Caco-2 (cell line): ENCODE measurements around the gene KITLG. TPM values are rescaled to one million over a fixed set of nuclear protein-coding genes. Genes with fewer than 3 reads are reported as not detected.
"Not testable (repeated sequence)": the region's sequence is repeated elsewhere in the genome, so short reads cannot be mapped to it uniquely, and the experiment has no call there.

Source experiments
- BruUV-seq: library from RNA; stranded (reverse); fragments of 400-500 nt; replicated peaks from 2 replicates; lab custom pipeline; 2021; lab: Mats Ljungman, UMichigan
- CTCF ChIA-PET: fragments of 300-600 bp; sonication (Branson Sonifier 250); formaldehyde crosslinking; loops from one replicate; lab custom pipeline; 2022; ENCODE audit warnings: antibody characterized with exemption; lab: Charles Lee
- POLR2A ChIA-PET: fragments of 300-600 bp; sonication (Branson Sonifier 250); formaldehyde crosslinking; loops from one replicate; lab custom pipeline; 2022; ENCODE audit warnings: antibody characterized with exemption; lab: Charles Lee
- DNase-seq, 2 experiments: peaks; one replicate each; pipeline versions ENCODE4 v3.0.0 to v3.0.0-alpha.2; 2020 to 2022
- H3K27me3 ChIP-seq: replicated peaks from 2 replicates; pipeline ENCODE4 v1.6.0; 2011; ENCODE audit warnings: low read length; ENCODE audit not compliant: control insufficient read depth, insufficient read depth
- H3K36me3 ChIP-seq: 2 replicates; pipeline ENCODE4 v1.5.1; 2011; ENCODE audit warnings: low read length; ENCODE audit not compliant: control insufficient read depth, insufficient read depth
- H3K4me1 ChIP-seq: fragments of 250-450 bp; sonication (Bioruptor Pico); 2 replicates; pipeline ENCODE4 v1.5.1; 2020; ENCODE audit warnings: mild to moderate bottlenecking
- H3K4me3 ChIP-seq: 2 replicates; pipeline ENCODE4 v1.5.1; 2011; ENCODE audit warnings: low read depth, mild to moderate bottlenecking, control low read depth, low read length
- H3K9me3 ChIP-seq: fragments of 250-450 bp; sonication (Bioruptor Pico); 2 replicates; pipeline ENCODE4 v1.5.1; 2020; ENCODE audit warnings: mild to moderate bottlenecking, moderate library complexity
- H3K27ac Mint-ChIP-seq: one replicate; pipeline ENCODE4 v1.8.0; 2022; ENCODE audit warnings: mixed read lengths; ENCODE audit not compliant: unreplicated experiment
- H3K27me3 Mint-ChIP-seq: one replicate; pipeline ENCODE4 v1.8.0; 2022; ENCODE audit warnings: mixed read lengths; ENCODE audit not compliant: insufficient read depth, unreplicated experiment
- H3K36me3 Mint-ChIP-seq: one replicate; pipeline ENCODE4 v1.8.0; 2022; ENCODE audit warnings: mild to moderate bottlenecking, mixed read lengths; ENCODE audit not compliant: insufficient read depth, unreplicated experiment
- H3K4me1 Mint-ChIP-seq: one replicate; pipeline ENCODE4 v1.8.0; 2022; ENCODE audit warnings: low read depth, mixed read lengths; ENCODE audit not compliant: unreplicated experiment
- H3K4me3 Mint-ChIP-seq: one replicate; pipeline ENCODE4 v1.8.0; 2022; ENCODE audit warnings: mild to moderate bottlenecking, moderate library complexity, mixed read lengths; ENCODE audit not compliant: unreplicated experiment
- H3K9me3 Mint-ChIP-seq: one replicate; pipeline ENCODE4 v1.8.0; 2022; ENCODE audit warnings: mixed read lengths; ENCODE audit not compliant: unreplicated experiment
- intact Hi-C: fragments of 100-400 bp; cut with micrococcal nuclease; formaldehyde crosslinking; loops from one replicate; pipeline ENCODE4 v1.10.0; 2022; ENCODE audit not compliant: unreplicated experiment
- total RNA-seq: library from RNA; stranded (reverse); gene quantifications from 2 replicates; pipeline ENCODE4 v1.2.3, GENCODE V29; 2022
- TF ChIP-seq, protein P1 (sequence below), 2 experiments: fragments of 200-600 bp in 1 of 2; IDR thresholded peaks; 1 replicate in 1 of 2; 2 replicates in 1 of 2; pipeline versions ENCODE4 v1.5.1 to v1.8.0; 2011 to 2022; ENCODE audit warnings: antibody characterized with exemption in 1 of 2, control low read depth in 1 of 2, inconsistent platforms in 1 of 2, low read depth in 1 of 2, low read length in 1 of 2, mild to moderate bottlenecking in 1 of 2, moderate library complexity in 1 of 2; ENCODE audit not compliant: insufficient read depth in 1 of 2, severe bottlenecking in 1 of 2, unreplicated experiment in 1 of 2

The KITLG gene
- total RNA-seq, 1 experiment from 2014 or later, result 200 TPM

DNA sequence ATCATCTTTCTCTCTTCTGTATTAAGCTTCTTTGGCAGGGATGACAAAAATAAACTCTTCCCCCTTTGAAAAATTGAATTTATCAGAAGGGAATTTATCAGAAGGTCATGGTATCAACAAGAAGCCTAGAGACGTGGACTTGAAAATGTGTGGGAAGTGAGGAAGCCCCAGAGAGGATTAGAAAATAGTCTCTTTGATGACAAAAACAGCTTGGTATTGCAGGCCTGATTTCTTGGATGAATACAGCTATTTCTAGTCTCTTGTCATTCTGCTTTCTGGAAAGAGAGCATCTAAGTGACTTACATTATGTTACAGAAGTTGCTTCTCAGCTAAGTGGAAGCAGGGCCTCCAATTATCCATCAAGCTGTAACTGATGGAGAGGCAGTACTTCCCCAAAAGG is 111.1 kb downstream of the KITLG start:
- H3K4me1 Mint-ChIP-seq, result no peaks in the 10 kb centered on the region
- TF ChIP-seq, protein P1, sequence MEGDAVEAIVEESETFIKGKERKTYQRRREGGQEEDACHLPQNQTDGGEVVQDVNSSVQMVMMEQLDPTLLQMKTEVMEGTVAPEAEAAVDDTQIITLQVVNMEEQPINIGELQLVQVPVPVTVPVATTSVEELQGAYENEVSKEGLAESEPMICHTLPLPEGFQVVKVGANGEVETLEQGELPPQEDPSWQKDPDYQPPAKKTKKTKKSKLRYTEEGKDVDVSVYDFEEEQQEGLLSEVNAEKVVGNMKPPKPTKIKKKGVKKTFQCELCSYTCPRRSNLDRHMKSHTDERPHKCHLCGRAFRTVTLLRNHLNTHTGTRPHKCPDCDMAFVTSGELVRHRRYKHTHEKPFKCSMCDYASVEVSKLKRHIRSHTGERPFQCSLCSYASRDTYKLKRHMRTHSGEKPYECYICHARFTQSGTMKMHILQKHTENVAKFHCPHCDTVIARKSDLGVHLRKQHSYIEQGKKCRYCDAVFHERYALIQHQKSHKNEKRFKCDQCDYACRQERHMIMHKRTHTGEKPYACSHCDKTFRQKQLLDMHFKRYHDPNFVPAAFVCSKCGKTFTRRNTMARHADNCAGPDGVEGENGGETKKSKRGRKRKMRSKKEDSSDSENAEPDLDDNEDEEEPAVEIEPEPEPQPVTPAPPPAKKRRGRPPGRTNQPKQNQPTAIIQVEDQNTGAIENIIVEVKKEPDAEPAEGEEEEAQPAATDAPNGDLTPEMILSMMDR (IDR thresholded peaks at IDR 0.05; ENCODE audit: insufficient read depth in 1 of 2, low read depth in 1 of 2, low read length in 1 of 2, severe bottlenecking in 1 of 2, unreplicated experiment in 1 of 2), result no peak
- BruUV-seq, result no TSS peak
- no peaks in the 10 kb centered on the region; the same call in 1 of the 2 replicates for H3K36me3 ChIP-seq
- no peaks in the 10 kb centered on the region for H3K4me1 ChIP-seq
- peaks cover 34% of the 10 kb centered on the region for H3K9me3 Mint-ChIP-seq
- POLR2A ChIA-PET, result no interaction called here
- DNase-seq, result no peak
- H3K9me3 ChIP-seq, result peaks cover 13% of the 10 kb centered on the region
- H3K27ac Mint-ChIP-seq, result no peak overlapping the region
- H3K4me3 ChIP-seq, result no peak overlapping the region
- intact Hi-C loops, result no loop called here
- CTCF ChIA-PET, result no interaction called here
- no peak overlapping the region for H3K4me3 Mint-ChIP-seq
- no peaks in the 10 kb centered on the region for H3K27me3 Mint-ChIP-seq
- H3K36me3 Mint-ChIP-seq, result peaks cover 48% of the 10 kb centered on the region
- no peaks in the 10 kb centered on the region for H3K27me3 ChIP-seq

DNA sequence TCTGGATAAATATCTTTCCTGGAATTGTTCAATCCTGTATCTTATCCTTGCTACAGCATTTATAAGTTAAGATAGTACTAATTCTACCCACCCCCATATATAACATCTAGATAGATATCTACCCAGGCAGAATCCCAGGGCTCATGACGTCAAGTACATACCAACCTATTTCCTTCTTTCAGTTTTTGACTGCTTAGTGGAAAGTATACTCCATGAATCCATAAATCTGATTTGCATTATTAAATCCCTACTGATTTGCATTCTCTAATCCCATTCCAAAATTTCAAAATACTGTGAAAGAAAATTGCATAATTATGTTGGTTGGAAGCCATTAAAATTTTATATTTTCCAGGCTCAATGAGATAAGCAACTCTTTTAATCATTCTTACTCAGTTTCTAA is 111.7 kb downstream of the KITLG start:
- Mint-ChIP-seq H3K27ac (no peak overlapping the region), H3K4me1 (no peaks in the 10 kb centered on the region), H3K27me3 (no peaks in the 10 kb centered on the region), H3K9me3 (peaks cover 39% of the 10 kb centered on the region), H3K4me3 (no peak overlapping the region), H3K36me3 (peaks cover 48% of the 10 kb centered on the region)
- Histone ChIP-seq H3K27me3 (no peaks in the 10 kb centered on the region), H3K4me3 (no peak overlapping the region), H3K36me3 (no peaks in the 10 kb centered on the region; the same call in 1 of the 2 replicates), H3K9me3 (peaks cover 13% of the 10 kb centered on the region), H3K4me1 (no peaks in the 10 kb centered on the region)
- TF ChIP-seq, protein P1 (IDR thresholded peaks at IDR 0.05; ENCODE audit: insufficient read depth in 1 of 2, low read depth in 1 of 2, low read length in 1 of 2, severe bottlenecking in 1 of 2, unreplicated experiment in 1 of 2), result no peak
- intact Hi-C loops, result loop anchor here (1.0 kb wide), 1 partner anchor 29 kb away; no protein-coding TSS in a partner anchor
- BruUV-seq, result no TSS peak
- ChIA-PET CTCF (no interaction called here), POLR2A (no interaction called here)
- no peak for DNase-seq

DNA sequence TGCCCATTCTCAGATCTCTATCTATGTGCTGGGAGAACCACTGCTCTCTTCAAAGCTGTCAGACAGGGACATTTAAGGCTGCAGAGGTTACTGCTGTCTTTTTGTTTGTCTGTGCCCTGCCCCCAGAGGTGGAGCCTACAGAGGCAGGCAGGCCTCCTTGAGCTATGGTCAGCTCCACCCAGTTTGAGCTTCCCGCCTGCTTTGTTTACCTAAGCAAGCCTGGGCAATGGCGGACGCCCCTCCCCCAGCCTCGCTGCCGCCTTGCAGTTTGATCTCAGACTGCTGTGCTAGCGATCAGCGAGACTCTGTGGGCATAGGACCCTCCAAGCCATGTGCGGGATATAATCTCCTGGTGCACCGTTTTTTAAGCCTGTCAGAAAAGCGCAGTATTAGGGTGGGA is 113.6 kb downstream of the KITLG start:
- H3K27me3 ChIP-seq, H3K4me1 Mint-ChIP-seq, BruUV-seq, H3K27ac Mint-ChIP-seq, DNase-seq, H3K4me1 ChIP-seq, intact Hi-C loops, H3K36me3 ChIP-seq, H3K4me3 Mint-ChIP-seq, CTCF ChIA-PET, H3K4me3 ChIP-seq, POLR2A ChIA-PET, H3K27me3 Mint-ChIP-seq: not testable (repeated sequence)
- peaks cover 39% of the 10 kb centered on the region for H3K9me3 Mint-ChIP-seq
- peaks cover 13% of the 10 kb centered on the region for H3K9me3 ChIP-seq
- H3K36me3 Mint-ChIP-seq, result peaks cover 50% of the 10 kb centered on the region

DNA sequence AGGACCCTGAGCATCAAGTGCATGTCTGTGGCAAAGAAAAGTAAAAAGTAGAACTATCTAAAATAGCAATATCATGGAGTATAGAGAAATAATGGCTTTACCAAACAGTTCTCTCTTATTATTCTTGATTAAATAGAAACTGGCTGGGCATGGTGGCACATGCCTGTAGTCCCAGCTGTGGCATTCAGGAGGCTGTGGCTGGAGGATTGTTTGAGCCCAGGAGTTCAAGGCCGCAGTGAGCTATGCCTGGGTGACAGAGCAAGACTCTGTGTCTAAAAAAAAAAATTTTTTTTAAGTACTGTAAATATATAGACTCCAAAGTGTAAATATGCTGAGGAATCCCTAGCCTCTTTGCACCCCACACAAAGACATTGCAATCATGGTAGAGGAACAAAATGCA is 121.9 kb downstream of the KITLG start:
- ChIA-PET POLR2A (no interaction called here), CTCF (no interaction called here)
- Mint-ChIP-seq H3K4me1 (no peaks in the 10 kb centered on the region), H3K36me3 (peaks cover 15% of the 10 kb centered on the region), H3K4me3 (no peak overlapping the region), H3K27me3 (no peaks in the 10 kb centered on the region), H3K27ac (no peak overlapping the region), H3K9me3 (no peaks in the 10 kb centered on the region)
- Histone ChIP-seq H3K27me3 (no peaks in the 10 kb centered on the region), H3K36me3 (no peaks in the 10 kb centered on the region), H3K9me3 (no peaks in the 10 kb centered on the region), H3K4me1 (no peaks in the 10 kb centered on the region), H3K4me3 (no peak overlapping the region)
- no peak for DNase-seq
- no TSS peak for BruUV-seq
- TF ChIP-seq, protein P1 (IDR thresholded peaks at IDR 0.05; ENCODE audit: insufficient read depth in 1 of 2, low read depth in 1 of 2, low read length in 1 of 2, severe bottlenecking in 1 of 2, unreplicated experiment in 1 of 2), result no peak
- intact Hi-C loops, result no loop called here
